Measurements from ENCODE around the gene RECQL5.

- TF ChIP-seq POLR2AphosphoS5 (IDR thresholded peaks at IDR 0.05; ENCODE audit: low read depth, low read length) (no peak), CTCF (IDR thresholded peaks at IDR 0.05) (no peak)
Measured at GRCh38 chr17:75658237-75658636, 8.7 kb downstream of the RECQL5 start.
